ENCODE measurements around the gene TCEA2. TPM values are rescaled to one million over a fixed set of nuclear protein-coding genes. Genes with fewer than 3 reads are reported as not detected.
"Not testable (repeated sequence)": the region's sequence is repeated elsewhere in the genome, so short reads cannot be mapped to it uniquely, and the experiment has no call there.

The TCEA2 gene
- total RNA-seq, 1 donor from 2014 or later = 49.0 TPM

DNA sequence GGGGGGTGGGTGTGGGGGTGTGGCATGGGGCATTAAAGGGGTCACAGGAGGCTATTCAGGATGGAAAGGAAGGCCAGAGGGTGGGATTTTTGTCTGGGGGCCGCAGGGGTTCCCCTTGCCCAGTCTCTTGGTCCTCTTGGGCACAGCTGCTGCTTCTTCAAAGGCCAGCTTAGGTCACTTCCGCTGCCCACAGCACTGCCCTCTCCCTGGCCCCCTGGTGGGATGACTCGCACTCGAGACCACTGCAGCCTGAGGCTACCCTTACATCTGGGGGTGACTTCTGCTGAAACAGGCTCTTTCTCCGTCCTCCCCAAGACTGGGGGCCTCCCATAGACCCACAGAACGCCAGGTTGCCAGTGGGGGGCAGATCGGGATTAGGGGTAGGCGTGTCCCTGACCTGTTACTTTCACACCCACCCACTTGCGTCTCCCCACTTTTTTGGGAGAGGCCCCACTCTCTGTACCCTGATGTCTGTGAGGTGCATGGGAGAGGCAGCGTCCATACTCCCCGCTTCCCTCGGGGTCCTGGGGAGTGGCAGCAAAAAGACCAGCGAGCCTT, 19.9 kb downstream of the TCEA2 start:
- H3K27ac Mint-ChIP-seq = no peak overlapping the region
- no peaks in the 10 kb centered on the region for H3K9me3 Mint-ChIP-seq
- intact Hi-C loops (cut with micrococcal nuclease) = loop anchor here (2.0 kb wide), 1 partner anchor 38 kb away; no protein-coding TSS in a partner anchor
- H3K4me1 Mint-ChIP-seq (ENCODE audit: low read depth) = peaks cover 21% of the 10 kb centered on the region
- peaks cover 4% of the 10 kb centered on the region for H3K36me3 Mint-ChIP-seq (ENCODE audit: low read depth)
- peaks cover 38% of the 10 kb centered on the region for H3K27me3 Mint-ChIP-seq (ENCODE audit: low read depth)
- no peak for DNase-seq (ENCODE audit: low spot score)
- H3K4me3 Mint-ChIP-seq (ENCODE audit: low read depth) = peak overlapping the region; percentile 70

- Mint-ChIP-seq H3K4me3 (ENCODE audit: low read depth) (peak overlapping the region; percentile 70), H3K9me3 (no peaks in the 10 kb centered on the region), H3K4me1 (ENCODE audit: low read depth) (peaks cover 19% of the 10 kb centered on the region), H3K27ac (no peak overlapping the region), H3K27me3 (ENCODE audit: low read depth) (peaks cover 39% of the 10 kb centered on the region), H3K36me3 (ENCODE audit: low read depth) (peaks cover 3% of the 10 kb centered on the region)
- intact Hi-C loops (cut with micrococcal nuclease) = loop anchor here (2.0 kb wide), 1 partner anchor 37 kb away; no protein-coding TSS in a partner anchor
- peak; percentile 66 for DNase-seq (ENCODE audit: low spot score)
Measured at GRCh38 chr20:64083378-64083803, 20.4 kb downstream of the TCEA2 start.

DNA sequence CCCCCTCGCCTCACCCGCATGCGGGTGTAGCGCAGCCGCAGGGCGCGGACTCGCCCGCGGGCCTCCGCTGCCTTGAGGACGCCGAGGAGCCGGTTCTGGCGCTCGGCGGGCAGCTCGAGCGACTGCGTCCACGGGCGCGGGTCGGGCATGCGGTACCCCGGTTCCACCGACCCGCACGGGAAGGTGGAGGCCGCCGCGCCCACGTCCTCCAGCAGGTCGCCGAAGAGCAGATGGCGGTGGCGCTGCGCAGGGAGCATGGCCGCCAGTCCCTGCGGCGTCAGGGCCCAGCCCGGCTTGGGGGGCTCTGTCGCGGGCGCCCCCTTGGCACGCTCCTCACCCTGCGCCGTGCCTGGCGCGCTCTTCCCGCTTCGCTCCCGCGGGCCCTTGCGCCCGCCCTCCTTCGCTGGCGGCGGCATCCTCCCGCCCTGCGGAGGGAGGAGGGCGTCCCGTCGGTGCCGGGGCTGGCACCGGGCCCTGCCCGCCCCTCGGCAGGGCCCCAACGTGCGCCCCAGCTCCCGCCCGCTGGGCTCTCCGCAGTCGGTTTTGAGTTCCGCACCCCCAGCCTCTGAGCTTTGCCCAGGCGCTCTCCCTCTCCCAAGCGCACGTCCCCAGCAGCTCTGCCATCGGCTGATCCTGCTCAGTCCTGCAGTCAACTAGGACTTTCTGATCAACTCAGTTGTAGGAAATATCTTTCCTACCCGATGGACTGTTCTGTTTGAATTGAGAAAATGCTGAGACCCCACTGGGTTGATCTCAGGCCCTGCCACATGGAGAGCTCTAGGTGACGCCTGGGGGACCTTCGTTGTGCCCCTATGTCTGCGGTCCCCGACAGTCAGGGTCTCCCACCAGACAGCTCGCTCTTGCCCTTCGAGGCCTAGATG, 21.0 kb downstream of the TCEA2 start, which contains the start of gene LKAAEAR1:
TSS of gene LKAAEAR1 (minus strand) at position 595 of the 881 bp plus-strand sequence. CDS start at position 416, 179 bp downstream.
- intact Hi-C loops (cut with micrococcal nuclease) = loop anchor here (2.0 kb wide), 2 partner anchors 19 to 37 kb away; no protein-coding TSS in a partner anchor
- no peak for DNase-seq (ENCODE audit: low spot score)
- Mint-ChIP-seq H3K4me1 (ENCODE audit: low read depth) (peaks cover 19% of the 10 kb centered on the region), H3K4me3 (ENCODE audit: low read depth) (peak within 1 kb of the TSS; percentile 81), H3K27me3 (ENCODE audit: low read depth) (peaks cover 43% of the 10 kb centered on the region), H3K9me3 (no peaks in the 10 kb centered on the region), H3K36me3 (ENCODE audit: low read depth) (peaks cover 2% of the 10 kb centered on the region), H3K27ac (no peak within 1 kb of the TSS)

DNA sequence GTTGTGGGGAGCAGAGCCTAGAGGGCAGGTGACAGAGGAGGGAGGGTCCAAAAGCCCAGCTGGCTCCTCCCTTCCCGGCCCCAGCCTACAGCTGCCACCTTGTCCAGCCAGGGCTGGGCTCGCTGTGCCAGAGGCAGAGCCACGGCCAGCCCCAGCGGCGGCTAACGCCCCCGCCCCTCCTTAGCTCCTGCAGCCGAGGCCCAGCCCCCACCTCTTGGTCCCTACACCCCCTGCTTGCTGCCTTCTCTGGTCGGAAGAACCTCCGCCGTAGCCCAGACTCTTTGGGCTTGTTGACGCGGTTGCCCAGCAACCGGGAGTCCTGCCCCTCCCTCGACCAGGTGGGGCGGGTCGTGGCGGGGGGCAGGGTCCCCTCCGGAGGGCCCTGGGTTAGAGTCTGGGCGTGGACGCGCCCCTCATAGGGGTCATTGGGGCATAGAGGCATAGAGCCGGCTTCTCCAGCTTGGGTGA, 21.7 kb downstream of the TCEA2 start:
- Mint-ChIP-seq H3K4me1 (ENCODE audit: low read depth) (peaks cover 18% of the 10 kb centered on the region), H3K27me3 (ENCODE audit: low read depth) (peaks cover 43% of the 10 kb centered on the region), H3K36me3 (ENCODE audit: low read depth) (no peaks in the 10 kb centered on the region), H3K9me3 (no peaks in the 10 kb centered on the region), H3K27ac (no peak overlapping the region), H3K4me3 (ENCODE audit: low read depth) (peak overlapping the region; percentile 81)
- DNase-seq (ENCODE audit: low spot score) = no peak
- intact Hi-C loops (cut with micrococcal nuclease) = loop anchor here (2.0 kb wide), 1 partner anchor 18 kb away; no protein-coding TSS in a partner anchor

DNA sequence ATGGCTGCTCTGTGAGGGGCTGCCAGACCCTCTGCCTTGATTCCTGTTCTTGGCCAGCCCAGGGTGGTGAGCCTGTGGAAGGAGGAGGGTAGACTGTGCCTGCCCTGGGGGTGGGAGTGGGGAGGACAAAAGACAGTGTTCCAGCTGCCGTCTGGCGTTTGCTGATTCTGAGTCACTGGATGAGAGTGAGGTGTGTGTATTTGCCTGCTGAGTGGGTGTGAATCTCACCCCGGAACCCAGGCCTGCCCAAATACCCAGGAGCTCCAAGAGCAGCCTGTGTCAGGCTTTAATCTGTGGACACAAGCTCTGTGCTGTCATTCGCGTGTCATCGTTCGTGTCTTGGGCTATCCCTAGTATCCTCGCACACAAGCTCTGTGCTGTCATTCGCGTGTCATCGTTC, 23.8 kb downstream of the TCEA2 start:
- Mint-ChIP-seq H3K9me3 (no peaks in the 10 kb centered on the region), H3K4me1 (ENCODE audit: low read depth) (peaks cover 12% of the 10 kb centered on the region), H3K27ac (no peak overlapping the region), H3K36me3 (ENCODE audit: low read depth) (no peaks in the 10 kb centered on the region), H3K4me3 (ENCODE audit: low read depth) (no peak overlapping the region), H3K27me3 (ENCODE audit: low read depth) (peaks cover 39% of the 10 kb centered on the region)
- DNase-seq (ENCODE audit: low spot score) = no peak
- intact Hi-C loops (cut with micrococcal nuclease) = no loop called here

GRCh38 chr20:64087226-64087825, 24.3 kb downstream of the TCEA2 start:
- H3K9me3 Mint-ChIP-seq; DNase-seq (ENCODE audit: low spot score); H3K36me3 Mint-ChIP-seq (ENCODE audit: low read depth); H3K4me3 Mint-ChIP-seq (ENCODE audit: low read depth); H3K27ac Mint-ChIP-seq; intact Hi-C loops (cut with micrococcal nuclease): not testable (repeated sequence)
- peaks cover 10% of the 10 kb centered on the region for H3K4me1 Mint-ChIP-seq (ENCODE audit: low read depth)
- peaks cover 34% of the 10 kb centered on the region for H3K27me3 Mint-ChIP-seq (ENCODE audit: low read depth)

- H3K4me3 Mint-ChIP-seq (ENCODE audit: low read depth); DNase-seq (ENCODE audit: low spot score); H3K36me3 Mint-ChIP-seq (ENCODE audit: low read depth); intact Hi-C loops (cut with micrococcal nuclease); H3K4me1 Mint-ChIP-seq (ENCODE audit: low read depth); H3K27ac Mint-ChIP-seq; H3K9me3 Mint-ChIP-seq: not testable (repeated sequence)
- H3K27me3 Mint-ChIP-seq (ENCODE audit: low read depth) = peaks cover 25% of the 10 kb centered on the region
Measured at GRCh38 chr20:64088586-64088985, 25.6 kb downstream of the TCEA2 start.

DNA sequence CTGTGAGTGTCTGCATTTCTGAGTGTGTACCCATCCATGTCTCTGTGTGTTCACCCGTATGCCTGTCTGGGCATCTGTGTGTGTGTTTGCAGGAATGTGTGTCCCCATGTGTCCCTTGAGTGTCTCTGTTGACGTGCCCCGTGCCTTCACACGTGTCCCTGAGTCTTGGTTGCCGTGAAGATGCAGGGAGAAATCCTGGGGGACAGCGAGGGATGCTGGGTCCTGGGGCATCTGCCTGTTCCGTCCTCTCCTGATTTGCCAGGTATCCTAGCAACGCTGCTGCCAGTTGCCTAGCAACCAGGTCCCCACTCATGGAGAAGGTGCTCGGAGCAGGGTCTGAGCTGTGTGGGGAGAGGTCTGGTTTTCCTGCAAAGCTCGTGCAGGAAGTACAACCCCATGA, 27.2 kb downstream of the TCEA2 start:
- Mint-ChIP-seq H3K27ac (no peak overlapping the region), H3K27me3 (ENCODE audit: low read depth) (peaks cover 18% of the 10 kb centered on the region), H3K4me1 (ENCODE audit: low read depth) (no peaks in the 10 kb centered on the region), H3K36me3 (ENCODE audit: low read depth) (no peaks in the 10 kb centered on the region), H3K9me3 (no peaks in the 10 kb centered on the region), H3K4me3 (ENCODE audit: low read depth) (no peak overlapping the region)
- no peak for DNase-seq (ENCODE audit: low spot score)
- intact Hi-C loops (cut with micrococcal nuclease) = no loop called here

- DNase-seq (ENCODE audit: low spot score) = no peak
- H3K4me1 Mint-ChIP-seq (ENCODE audit: low read depth) = no peaks in the 10 kb centered on the region
- no peaks in the 10 kb centered on the region for H3K9me3 Mint-ChIP-seq
- H3K27me3 Mint-ChIP-seq (ENCODE audit: low read depth) = peaks cover 6% of the 10 kb centered on the region
- no peak overlapping the region for H3K27ac Mint-ChIP-seq
- H3K4me3 Mint-ChIP-seq (ENCODE audit: low read depth) = no peak overlapping the region
- no peaks in the 10 kb centered on the region for H3K36me3 Mint-ChIP-seq (ENCODE audit: low read depth)
- intact Hi-C loops (cut with micrococcal nuclease) = no loop called here
Measured at GRCh38 chr20:64091340-64091739, 28.3 kb downstream of the TCEA2 start.

DNA sequence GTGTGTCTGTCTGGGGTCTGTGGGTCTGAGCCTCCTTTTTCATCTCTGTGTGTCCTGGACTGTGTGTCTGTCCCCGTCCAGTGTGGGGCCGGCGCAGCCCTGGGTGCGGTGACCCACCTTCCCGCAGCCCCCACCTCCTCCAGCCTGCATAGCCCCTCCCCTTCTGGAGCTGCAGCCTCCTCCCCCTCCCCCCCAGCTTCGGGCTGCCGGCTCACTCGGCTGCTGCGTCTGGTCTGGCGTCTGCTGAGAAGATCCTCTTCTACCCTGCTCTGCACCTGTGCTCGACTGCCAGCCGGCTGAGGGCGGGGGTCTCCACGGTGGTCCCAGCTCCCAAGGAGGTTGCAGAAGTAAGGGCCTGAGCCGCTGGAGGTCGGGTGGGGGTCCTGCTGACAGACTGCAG, 28.8 kb downstream of the TCEA2 start:
- H3K27ac Mint-ChIP-seq = no peak overlapping the region
- no peaks in the 10 kb centered on the region for H3K4me1 Mint-ChIP-seq (ENCODE audit: low read depth)
- peaks cover 6% of the 10 kb centered on the region for H3K27me3 Mint-ChIP-seq (ENCODE audit: low read depth)
- DNase-seq (ENCODE audit: low spot score) = no peak
- no peaks in the 10 kb centered on the region for H3K36me3 Mint-ChIP-seq (ENCODE audit: low read depth)
- intact Hi-C loops (cut with micrococcal nuclease) = no loop called here
- H3K9me3 Mint-ChIP-seq = peaks cover 2% of the 10 kb centered on the region
- H3K4me3 Mint-ChIP-seq (ENCODE audit: low read depth) = no peak overlapping the region

- no peak overlapping the region for H3K4me3 Mint-ChIP-seq (ENCODE audit: low read depth)
- H3K9me3 Mint-ChIP-seq = peaks cover 5% of the 10 kb centered on the region
- peaks cover 6% of the 10 kb centered on the region for H3K27me3 Mint-ChIP-seq (ENCODE audit: low read depth)
- H3K27ac Mint-ChIP-seq = no peak overlapping the region
- H3K36me3 Mint-ChIP-seq (ENCODE audit: low read depth) = no peaks in the 10 kb centered on the region
- intact Hi-C loops (cut with micrococcal nuclease) = no loop called here
- no peaks in the 10 kb centered on the region for H3K4me1 Mint-ChIP-seq (ENCODE audit: low read depth)
- no peak for DNase-seq (ENCODE audit: low spot score)
Measured at GRCh38 chr20:64092258-64093012, 29.4 kb downstream of the TCEA2 start.

- Mint-ChIP-seq H3K27me3 (ENCODE audit: low read depth) (peaks cover 6% of the 10 kb centered on the region), H3K27ac (no peak overlapping the region), H3K36me3 (ENCODE audit: low read depth) (no peaks in the 10 kb centered on the region), H3K4me1 (ENCODE audit: low read depth) (no peaks in the 10 kb centered on the region), H3K4me3 (ENCODE audit: low read depth) (no peak overlapping the region), H3K9me3 (peaks cover 5% of the 10 kb centered on the region)
- no peak for DNase-seq (ENCODE audit: low spot score)
- intact Hi-C loops (cut with micrococcal nuclease) = no loop called here
Measured at GRCh38 chr20:64093013-64093503, 30.1 kb downstream of the TCEA2 start.

Measured in activated T-helper 2 cell treated with anti-CD3 and anti-CD28 coated beads, Interferon-gamma antibody, Interleukin-2, Interleukin-4, amounts not matched to agents 10 μg/mL and 5 μg/mL and 100 μg/mL, durations not matched to agents 14 hours and 24 hours and 36 hours (primary cell).